GM12891 (cell line): ENCODE results near the gene NKX1-2.

ENCODE experiments used
- POLR2A ChIP-seq: IDR thresholded peaks from 2 replicates; pipeline ENCODE4 v1.6.1; 2011; ENCODE audit warnings: low read depth, low read length, control low read depth
- POLR2AphosphoS5 ChIP-seq: IDR thresholded peaks from 2 replicates; pipeline ENCODE4 v1.6.1; 2011; ENCODE audit warnings: low read depth, low read length, control low read depth
- POU2F2 ChIP-seq: IDR thresholded peaks from 2 replicates; pipeline ENCODE4 v1.6.1; 2011; ENCODE audit warnings: low read depth, mild to moderate bottlenecking, control low read depth, low read length, moderate library complexity
- TAF1 ChIP-seq: IDR thresholded peaks from 2 replicates; pipeline ENCODE4 v1.6.1; 2011; ENCODE audit warnings: low read depth, low read length, control low read depth

- TF ChIP-seq POLR2A (no peak), TAF1 (no peak), POU2F2 (no peak), POLR2AphosphoS5 (no peak)
These were observed 9.6 kb upstream of the NKX1-2 start for GRCh38 chr10:124459395-124459794.
